HG03469 (cell line): ENCODE data around the gene MAGEB2.
"Not testable (repeated sequence)": the region's sequence is repeated elsewhere in the genome, so short reads cannot be mapped to it uniquely, and the experiment has no call there.

Experiments used
- ATAC-seq: cut with Tn5 transposase; IDR thresholded peaks from one replicate; pipeline ENCODE4 v1.9.1; 2021; ENCODE audit warnings: mild to moderate bottlenecking, moderate library complexity, moderate number of reproducible peaks; ENCODE audit not compliant: unreplicated experiment

The MAGEB2 gene, protein sequence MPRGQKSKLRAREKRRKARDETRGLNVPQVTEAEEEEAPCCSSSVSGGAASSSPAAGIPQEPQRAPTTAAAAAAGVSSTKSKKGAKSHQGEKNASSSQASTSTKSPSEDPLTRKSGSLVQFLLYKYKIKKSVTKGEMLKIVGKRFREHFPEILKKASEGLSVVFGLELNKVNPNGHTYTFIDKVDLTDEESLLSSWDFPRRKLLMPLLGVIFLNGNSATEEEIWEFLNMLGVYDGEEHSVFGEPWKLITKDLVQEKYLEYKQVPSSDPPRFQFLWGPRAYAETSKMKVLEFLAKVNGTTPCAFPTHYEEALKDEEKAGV

DNA sequence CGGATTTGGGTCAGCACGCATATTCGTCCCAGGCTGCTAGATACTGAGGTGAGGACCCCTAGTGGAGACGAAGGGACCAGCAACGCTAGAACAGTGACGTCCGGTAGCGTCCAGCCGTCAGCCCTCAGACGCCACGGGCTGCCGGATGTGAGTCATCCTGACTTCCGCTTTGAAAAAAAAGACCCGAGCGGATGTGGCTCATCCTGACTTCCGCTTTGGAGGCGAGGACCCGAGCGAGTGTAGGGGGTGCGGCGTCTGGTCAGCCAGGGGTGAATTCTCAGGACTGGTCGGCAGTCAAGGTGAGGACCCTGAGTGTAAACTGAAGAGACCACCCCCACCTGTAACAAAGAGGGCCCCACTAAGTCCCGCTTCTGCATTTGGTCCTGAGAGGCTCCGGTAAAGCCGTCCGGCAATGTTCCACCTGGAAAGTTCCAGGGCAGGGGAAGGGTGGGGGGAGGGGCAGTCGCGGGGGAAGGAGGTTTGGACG, at the start of gene MAGEB2:
Gene MAGEB2, plus strand, starts transcription at position 207 of the 487 bp plus-strand sequence. CDS start 3,018 bp downstream, outside the sequence.
- no peak for ATAC-seq

DNA sequence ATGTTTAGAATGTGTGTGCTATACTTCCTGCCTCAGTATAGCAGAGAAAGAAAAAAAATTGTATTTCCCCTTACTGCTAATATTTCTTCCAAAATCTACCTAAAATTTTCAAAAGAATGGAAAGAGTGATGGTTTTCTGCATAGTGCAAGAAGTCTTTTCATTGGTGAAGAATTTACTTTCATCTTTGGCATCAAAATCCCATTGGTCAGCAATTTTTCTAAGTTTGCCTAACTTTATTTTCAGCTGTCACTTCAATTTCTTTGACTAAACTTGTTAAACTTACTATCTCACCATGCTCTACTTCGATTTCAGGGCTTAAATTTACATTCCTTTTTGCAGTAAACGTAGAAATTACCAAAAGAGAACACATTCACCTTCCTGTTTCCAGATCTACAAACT, 44.5 kb upstream of the MAGEB2 start:
- no peak for ATAC-seq

DNA sequence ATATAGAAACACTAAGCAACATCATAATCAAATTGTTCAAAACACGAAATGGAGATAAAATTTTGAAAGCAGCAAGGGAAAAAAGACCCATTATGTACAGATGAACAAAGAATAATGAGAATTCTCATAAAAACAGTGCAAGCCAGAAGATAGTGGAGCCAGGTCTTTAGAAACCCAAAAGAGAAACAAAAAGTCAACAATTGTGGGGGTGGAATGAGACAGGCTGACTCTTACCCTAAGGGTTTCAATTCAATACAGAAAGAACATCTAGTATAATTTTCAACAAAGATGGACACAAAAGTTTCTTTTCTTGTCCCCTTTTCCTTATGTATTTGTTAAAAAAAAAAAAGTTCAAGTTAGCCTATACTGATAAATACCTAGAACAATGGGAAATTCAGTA, 34.0 kb upstream of the MAGEB2 start:
- ATAC-seq = no peak

DNA sequence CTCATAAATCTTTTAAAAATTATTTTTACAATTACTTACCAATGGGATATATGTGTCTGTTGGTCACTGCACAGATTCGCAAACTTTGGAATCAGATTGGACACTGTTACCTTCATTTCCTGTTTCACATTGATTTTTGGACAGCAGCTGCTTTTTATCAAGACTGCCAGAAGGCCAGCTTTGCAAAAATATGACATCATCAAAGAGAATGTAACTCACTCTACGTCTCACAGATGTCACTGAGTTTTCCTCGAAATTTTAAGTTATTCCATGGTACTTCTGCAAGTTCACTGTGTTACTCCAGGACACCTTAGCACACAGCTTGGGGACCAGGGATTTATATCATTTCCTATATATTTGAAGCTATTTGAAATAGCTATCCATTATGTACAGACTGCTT, 31.8 kb upstream of the MAGEB2 start:
- ATAC-seq = no peak

DNA sequence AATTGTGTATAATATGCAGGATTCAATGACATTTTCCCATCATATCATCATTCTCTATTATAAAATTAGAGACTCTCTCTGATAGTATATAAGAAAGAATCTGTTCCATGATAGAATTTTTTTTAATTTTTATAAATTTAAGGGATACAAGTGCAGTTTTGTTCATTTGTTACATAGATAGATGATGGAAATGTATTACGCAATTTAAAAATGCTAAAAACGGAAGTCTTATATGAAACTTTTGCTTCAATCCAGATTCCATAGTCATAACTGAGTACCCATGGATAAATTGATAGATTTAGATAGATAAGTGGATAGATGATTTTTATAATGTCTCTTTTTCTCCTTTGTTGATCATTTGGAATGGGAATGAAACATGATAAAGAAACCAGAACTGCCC, 24.9 kb upstream of the MAGEB2 start:
- no peak for ATAC-seq

DNA sequence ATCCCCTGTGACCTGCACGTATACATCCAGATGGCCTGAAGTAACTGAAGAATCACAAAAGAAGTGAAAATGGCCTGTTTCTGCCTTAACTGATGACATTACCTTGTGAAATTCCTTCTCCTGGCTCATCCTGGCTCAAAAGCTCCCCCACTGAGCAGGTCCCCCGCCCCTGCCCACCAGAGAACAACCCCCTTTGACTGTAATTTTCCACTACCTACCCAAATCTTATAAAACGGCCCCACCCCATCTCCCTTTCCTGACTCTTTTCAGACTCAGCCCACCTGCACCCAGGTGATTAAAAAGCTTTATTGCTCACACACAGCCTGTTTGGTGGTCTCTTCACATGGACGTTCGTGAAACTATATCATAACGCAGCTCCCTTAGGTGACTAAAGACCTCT, 21.5 kb upstream of the MAGEB2 start:
- not testable (repeated sequence) for ATAC-seq

DNA sequence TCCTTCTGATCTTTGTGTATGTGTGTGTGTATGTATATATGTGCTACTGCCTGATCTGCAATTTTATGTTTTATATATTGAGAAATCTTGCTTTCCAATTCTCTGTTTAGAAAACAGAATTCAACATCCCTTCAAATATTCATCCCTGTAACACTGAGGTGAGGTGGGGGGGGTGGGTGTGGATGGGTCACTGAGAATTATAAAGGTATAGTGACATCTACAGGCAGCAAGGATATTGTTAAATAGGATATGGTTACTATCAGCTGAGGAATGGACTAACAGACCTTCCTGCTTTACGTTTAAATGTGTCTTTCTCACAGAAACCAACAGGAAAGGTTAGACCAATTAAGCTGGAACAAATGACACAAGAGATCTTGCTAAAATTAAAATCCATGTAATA, 19.0 kb upstream of the MAGEB2 start:
- no peak for ATAC-seq

DNA sequence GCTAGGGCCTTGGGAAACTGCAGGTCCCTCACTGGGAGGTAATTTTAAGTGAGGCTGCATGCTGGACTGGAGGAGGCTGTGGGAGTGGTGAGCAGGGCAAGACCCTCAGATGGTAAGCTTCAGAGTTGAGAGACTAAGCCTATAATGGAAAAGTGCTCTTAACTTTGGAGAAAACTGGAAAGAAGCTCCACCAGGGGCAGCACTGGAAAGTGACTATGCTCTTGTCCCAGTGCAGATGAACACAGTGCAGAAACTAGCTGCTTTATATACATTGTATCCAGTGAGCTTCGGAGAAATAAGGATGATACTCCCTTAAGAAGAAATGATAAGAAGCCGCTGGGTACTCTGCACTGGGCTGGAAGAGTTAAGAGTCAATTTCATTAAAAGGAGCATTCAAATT, 3.2 kb upstream of the MAGEB2 start:
- no peak for ATAC-seq

DNA sequence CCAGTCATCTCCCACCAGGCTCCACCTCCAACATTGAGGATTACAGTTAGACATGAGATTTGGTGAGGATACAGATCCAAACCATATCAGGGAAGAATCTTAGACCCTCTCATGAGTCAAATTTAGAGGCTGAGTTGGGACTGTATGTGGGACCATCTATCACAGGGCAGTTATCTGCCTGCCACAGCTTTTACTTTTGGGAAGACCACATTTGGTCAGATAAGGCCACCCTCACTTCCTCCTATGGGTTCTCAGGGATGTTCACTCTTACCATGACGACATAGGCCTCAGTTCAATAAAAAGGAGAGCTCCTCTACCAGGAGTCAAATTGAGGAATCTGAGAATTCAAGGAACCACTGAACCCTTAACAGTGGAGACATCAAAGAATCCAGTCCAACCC, 2.1 kb downstream of the MAGEB2 start:
- no peak for ATAC-seq

DNA sequence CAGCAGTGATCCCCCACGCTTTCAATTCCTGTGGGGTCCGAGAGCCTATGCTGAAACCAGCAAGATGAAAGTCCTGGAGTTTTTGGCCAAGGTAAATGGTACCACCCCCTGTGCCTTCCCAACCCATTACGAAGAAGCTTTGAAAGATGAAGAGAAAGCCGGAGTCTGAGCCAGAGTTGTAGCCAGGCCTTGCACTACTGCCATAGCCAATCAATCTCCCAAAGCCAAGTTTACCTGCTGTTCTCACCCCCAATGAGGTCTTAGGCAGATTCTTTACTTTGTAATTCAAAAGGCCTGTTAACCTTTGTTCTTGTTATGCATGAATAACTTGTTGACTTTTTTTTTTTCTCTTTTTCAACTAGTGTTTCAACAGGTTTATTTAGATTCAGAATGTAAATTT, 4.0 kb downstream of the MAGEB2 start:
- no peak for ATAC-seq

DNA sequence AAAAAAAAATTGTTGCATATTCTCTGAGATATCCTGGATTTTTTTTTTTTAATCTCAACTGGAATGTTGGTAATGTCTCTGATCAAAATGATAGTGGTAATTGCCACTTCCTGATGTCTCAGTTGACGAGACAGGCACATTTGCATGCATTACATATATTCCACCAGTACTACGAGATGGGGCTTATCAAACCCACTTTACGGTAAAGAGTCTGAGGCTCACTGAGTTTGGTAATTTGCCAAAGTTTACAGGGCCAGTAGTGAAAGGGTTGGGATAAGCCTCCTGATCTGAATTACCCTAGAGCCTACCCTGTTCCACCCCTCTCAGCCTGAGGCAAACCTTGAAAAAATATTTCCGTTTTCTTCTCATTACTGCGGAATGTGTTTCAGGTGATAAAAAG, 5.3 kb downstream of the MAGEB2 start:
- no peak for ATAC-seq

DNA sequence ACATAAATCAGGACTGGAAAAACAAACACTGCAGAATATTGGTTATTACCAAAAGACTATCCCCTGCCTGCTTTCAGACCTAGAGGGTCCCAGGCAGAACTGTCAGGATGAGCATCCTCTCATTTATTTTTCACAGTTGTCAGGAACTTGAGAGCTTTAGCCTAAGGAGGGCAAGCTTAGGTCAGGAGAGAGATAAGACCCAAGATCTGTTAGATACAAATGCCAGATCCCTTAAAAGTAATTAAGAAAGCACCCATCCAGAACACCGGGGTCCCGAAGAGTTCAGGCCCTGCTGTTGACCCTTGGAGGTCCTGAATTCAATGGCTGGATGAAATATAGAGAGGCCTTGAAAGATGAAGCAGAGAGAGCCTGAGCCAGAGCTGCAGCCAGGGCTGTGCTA, 9.2 kb downstream of the MAGEB2 start:
- no peak for ATAC-seq

DNA sequence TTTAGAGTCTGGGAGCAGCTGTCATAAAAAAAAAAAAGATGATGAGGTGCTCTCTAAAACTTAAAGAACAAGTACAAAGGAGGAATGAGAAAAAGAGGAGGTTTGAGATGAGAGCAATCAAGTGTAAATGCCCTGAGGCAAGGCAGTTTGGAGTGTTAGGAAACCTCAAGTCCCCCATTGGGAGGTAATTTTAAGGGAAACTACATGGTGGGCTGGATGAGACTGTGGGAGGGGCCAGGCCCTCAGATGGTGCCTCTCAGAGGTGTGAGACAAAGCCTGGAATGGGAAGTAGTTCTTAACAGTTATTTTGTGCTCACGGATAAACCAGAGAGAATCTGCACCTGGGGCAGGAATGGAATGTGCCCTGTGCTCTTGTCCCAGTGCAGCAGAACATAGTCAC, 13.2 kb downstream of the MAGEB2 start:
- ATAC-seq = no peak

DNA sequence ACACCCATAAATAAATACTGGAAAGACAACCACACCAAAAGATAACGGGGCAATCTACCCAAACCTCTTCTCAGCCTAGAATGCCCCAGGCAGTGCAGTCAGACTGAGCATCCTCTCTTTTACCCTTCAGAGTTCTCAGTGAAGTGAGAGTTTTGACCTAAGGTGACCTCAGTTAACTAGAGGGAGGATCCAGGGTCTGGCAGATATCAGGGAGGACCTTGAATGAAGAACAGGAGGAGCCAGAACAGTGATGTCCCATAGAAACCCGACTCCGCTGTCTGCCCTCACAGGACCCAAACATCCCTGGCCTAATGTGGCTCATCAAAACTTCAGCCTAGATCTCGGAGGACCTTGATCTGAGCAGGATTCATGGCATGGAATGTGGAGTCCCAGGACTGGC, 15.0 kb downstream of the MAGEB2 start, which contains the start of gene MAGEB3:
Gene MAGEB3, plus strand, starts transcription at position 263 of the 400 bp plus-strand sequence. CDS start 5,268 bp downstream, outside the sequence.
- ATAC-seq = no peak

DNA sequence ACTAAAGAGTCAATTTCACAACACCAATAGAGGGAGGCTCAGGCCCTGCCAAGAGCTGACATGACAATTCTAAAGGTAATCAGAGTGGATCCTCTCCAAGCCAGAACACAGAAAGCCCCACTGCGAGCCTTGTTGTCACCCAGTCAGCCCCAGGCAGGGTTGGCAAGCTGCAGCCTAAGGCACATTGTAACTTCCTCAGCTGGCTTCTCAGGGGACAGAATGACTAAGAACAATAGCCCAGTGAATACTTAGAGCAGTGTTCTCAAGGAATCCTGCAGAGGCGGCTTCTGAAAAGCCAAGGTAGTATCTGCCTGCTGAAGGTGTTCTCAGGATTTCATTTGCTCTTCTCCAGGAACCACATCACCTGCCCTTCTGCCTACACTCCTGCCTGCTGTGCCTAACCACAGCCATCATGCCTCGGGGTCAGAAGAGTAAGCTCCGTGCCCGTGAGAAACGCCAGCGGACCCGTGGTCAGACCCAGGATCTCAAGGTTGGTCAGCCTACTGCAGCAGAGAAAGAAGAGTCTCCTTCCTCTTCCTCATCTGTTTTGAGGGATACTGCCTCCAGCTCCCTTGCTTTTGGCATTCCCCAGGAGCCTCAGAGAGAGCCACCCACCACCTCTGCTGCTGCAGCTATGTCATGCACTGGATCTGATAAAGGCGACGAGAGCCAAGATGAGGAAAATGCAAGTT, 26.5 kb downstream of the MAGEB2 start, which contains the start of gene MAGEB4:
Gene MAGEB4, plus strand, starts transcription at position 277 of the 692 bp plus-strand sequence. Its CDS starts 136 bp downstream, at position 413.
- ATAC-seq = no peak

DNA sequence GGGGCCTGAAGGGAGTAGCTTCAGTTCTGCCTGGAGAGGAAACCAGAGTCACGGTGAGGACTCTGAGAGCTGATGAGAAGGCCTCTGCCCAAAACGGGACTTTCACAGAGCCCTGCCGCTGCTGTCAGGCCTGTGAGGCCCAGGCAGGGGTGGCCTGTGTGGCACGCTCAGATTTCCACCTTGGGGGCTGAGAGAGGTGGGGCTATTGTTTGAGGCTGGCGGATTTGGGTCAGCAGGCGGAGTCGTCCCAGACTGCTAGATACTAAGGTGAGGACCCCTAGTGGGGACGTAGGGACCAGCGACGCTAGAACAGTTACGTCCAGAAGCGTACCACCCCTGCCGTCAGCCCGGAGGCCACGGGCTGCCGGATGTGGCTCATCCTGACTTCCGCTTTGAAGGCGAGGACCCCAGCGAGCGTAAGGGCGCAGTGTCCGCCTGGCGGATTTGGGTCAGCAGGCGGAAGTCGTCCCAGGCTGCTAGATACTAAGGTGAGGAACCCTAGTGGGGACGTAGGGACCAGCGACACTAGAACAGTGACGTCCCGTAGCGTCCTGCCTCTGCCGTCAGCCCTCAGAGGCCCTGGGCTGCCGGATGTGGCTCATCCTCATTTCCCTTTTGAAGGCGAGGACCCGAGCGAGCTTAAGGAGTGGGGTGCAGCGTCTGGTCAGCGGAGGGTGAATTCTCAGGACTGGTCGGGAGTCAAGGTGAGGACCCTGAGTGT, 31.6 kb downstream of the MAGEB2 start, which contains the start of gene MAGEB1:
Gene MAGEB1, plus strand, starts transcription at position 378 of the 721 bp plus-strand sequence. CDS start 3,348 bp downstream, outside the sequence.
- ATAC-seq = no peak

DNA sequence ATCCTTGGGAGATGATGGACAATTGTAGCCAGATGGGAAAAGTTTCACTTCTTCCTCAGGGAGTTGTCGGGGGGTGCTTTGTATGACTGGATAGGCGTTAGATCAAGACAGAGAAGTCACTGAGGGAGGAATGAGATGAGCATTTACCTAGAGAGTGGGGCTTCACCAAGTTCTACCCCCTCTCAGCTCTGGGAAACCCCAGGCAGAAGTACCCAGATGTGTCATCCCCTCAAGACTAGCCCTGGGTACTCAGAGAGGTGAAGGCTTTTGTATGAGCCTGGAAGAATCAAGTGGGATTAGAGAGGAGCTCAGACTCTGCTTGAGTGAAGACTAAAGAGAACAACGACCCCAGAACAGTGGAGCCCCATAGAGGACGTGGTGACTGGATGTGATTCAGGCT, 33.5 kb downstream of the MAGEB2 start:
- ATAC-seq = peak; percentile 49

DNA sequence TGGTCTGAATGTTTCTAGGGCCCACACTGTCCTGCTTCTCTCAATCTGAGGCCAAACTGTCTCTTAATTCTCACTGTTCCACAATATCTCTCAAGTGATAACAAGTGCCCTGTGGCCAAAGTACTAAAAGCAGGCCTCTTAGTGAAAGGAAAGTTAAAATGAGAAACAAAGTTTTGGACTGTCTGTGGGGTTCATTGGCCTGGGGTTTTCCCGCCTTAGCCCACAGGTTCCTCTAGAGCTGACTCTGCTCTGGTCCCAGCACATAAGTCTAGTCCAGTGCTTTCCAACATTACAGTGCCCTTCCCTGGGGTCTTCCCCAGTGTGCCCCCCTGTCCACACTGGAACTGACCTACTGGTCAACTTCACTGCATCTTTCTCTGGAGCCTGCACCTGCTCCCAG, 37.9 kb downstream of the MAGEB2 start:
- ATAC-seq = no peak

DNA sequence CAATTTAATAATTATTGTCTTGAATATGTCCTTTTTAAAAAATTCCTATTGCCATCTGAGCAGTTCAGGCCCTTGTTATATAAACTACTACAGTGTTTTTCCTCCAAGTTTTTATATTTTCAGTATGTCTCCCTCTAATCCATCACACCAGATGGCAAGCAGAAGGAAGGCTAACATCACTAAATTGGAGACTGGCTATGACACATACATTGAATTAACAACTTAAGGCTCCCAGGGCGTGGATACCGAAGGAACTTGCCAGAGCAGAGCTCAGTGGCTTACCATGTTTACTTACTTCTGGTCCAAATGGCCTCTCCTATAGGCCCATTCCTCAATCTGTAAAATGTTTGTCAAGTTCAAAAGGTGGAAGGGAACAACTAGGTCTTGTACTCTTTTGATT, 44.6 kb downstream of the MAGEB2 start:
- ATAC-seq = no peak

DNA sequence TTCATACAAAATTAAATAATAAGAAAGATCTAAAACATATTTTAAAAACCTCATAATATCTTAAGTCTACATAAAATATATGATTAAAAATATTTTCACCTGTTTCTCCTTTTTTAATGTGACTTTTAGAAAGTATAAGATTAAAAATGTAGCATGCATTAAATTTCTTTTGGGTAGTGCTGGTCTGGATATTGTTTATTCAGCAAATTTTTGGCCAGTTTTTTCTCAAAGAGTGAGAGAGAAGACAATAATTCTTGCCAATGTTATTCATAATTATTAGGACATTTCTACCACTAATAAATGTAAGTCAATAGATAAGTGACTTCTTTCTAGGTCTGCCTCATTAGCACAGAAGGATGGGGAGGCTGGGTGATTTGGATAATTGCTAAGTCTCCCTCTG, 45.6 kb downstream of the MAGEB2 start:
- ATAC-seq = no peak

DNA sequence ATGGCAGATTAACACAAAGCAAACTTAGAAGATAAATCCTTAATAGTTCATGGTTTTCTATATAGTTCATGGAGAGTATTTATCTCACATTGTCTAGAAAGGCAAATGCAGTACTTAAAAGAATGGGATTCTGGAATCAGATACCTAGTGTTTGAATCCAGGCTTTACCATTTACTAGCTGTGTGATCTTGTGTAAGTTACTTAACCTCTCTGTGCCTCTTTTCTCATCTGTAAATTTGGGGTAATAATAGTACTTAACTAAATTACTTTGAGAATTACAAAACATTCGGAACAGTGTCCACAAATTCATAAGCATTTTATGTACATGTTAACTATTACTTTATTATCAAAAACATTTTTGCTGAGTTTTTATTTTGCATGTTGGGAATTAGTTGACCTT, 47.4 kb downstream of the MAGEB2 start:
- ATAC-seq = no peak
